Panc1 (cell line): Measurements from ENCODE around the gene MAP9. TPM values are rescaled to one million over a fixed set of nuclear protein-coding genes. Genes with fewer than 3 reads are reported as not detected.
"Not testable (repeated sequence)": the region's sequence is repeated elsewhere in the genome, so short reads cannot be mapped to it uniquely, and the experiment has no call there.

Experiments used
- ATAC-seq: fragments of 200-7000 bp; cut with Tn5 transposase; 2 replicates; pipeline ENCODE4 v1.9.1; 2020; ENCODE audit warnings: mild to moderate bottlenecking, moderate library complexity
- Bru-seq: library from RNA; stranded (reverse); fragments of 400-500 nt; gene quantifications from one replicate; lab custom pipeline; 2021; lab: Mats Ljungman, UMichigan
- BruChase-seq, 2 experiments: library from RNA; stranded (reverse); fragments of 400-500 nt; gene quantifications; one replicate each; lab custom pipeline; 2021; lab: Mats Ljungman, UMichigan
- BruUV-seq: library from RNA; stranded (reverse); fragments of 400-500 nt; replicated peaks from 2 replicates; lab custom pipeline; 2021; lab: Mats Ljungman, UMichigan
- CTCF ChIA-PET: fragments of 300-600 bp; sonication (Branson Sonifier 250); formaldehyde crosslinking; loops from one replicate; lab custom pipeline; 2022; ENCODE audit warnings: antibody characterized with exemption; lab: Charles Lee
- POLR2A ChIA-PET: fragments of 300-600 bp; sonication (Branson Sonifier 250); formaldehyde crosslinking; loops from one replicate; lab custom pipeline; 2022; ENCODE audit warnings: antibody characterized with exemption; lab: Charles Lee
- DNase-seq: peaks from one replicate; pipeline ENCODE4 v3.0.0-alpha.2; 2010; ENCODE audit warnings: low read depth, low spot score
- H3K27ac ChIP-seq: 2 replicates; pipeline ENCODE4 v1.5.1; 2011; ENCODE audit warnings: mild to moderate bottlenecking, low read length, inconsistent platforms
- H3K27me3 ChIP-seq: fragments of 200-500 bp; sonication (Bioruptor generic); 2 replicates; pipeline ENCODE4 v1.6.0; 2014; ENCODE audit warnings: low read length, inconsistent platforms; ENCODE audit not compliant: control insufficient read depth, insufficient read depth
- H3K36me3 ChIP-seq: fragments of 200-500 bp; sonication (Bioruptor generic); 2 replicates; pipeline ENCODE4 v1.5.1; 2014; ENCODE audit warnings: inconsistent platforms, mild to moderate bottlenecking, low read length, moderate library complexity; ENCODE audit not compliant: control insufficient read depth, insufficient read depth
- H3K4me1 ChIP-seq: 2 replicates; pipeline ENCODE4 v1.5.1; 2011; ENCODE audit warnings: inconsistent platforms, mild to moderate bottlenecking, low read length, moderate library complexity; ENCODE audit not compliant: control insufficient read depth, insufficient read depth
- H3K4me3 ChIP-seq, 2 experiments: 2 replicates each; pipeline ENCODE4 v1.5.1; 2011 to 2012; ENCODE audit warnings: low read depth in 2 of 2, low read length in 2 of 2, mild to moderate bottlenecking in 2 of 2, inconsistent platforms in 1 of 2, moderate library complexity in 1 of 2
- H3K9me3 ChIP-seq: fragments of 200-500 bp; sonication (Bioruptor generic); 2 replicates; pipeline ENCODE4 v1.5.1; 2014; ENCODE audit warnings: low read depth, mild to moderate bottlenecking, inconsistent platforms, low read length, moderate library complexity; ENCODE audit not compliant: control insufficient read depth, insufficient read depth
- POLR2AphosphoS5 ChIP-seq: IDR thresholded peaks from 2 replicates; pipeline ENCODE4 v1.6.1; 2012; ENCODE audit warnings: mild to moderate bottlenecking, low read depth, low read length, moderate library complexity
- SIN3A ChIP-seq: IDR thresholded peaks from 2 replicates; pipeline ENCODE4 v1.6.1; 2012; ENCODE audit warnings: low read depth, mild to moderate bottlenecking, low read length, moderate library complexity, borderline replicate concordance; ENCODE audit not compliant: insufficient read depth
- TCF7L2 ChIP-seq: IDR thresholded peaks from 2 replicates; pipeline ENCODE4 v1.6.1; 2011; ENCODE audit warnings: mild to moderate bottlenecking, low read depth, low read length, inconsistent platforms
- in situ Hi-C: cut with HindIII; loops from 2 replicates; pipeline ENCODE4 v1.10.0; 2016; ENCODE audit warnings: low sequenced_read_pairs, low pct_unique_long_range_greater_than_20kb
- intact Hi-C: fragments of 100-400 bp; cut with micrococcal nuclease; formaldehyde crosslinking; loops from one replicate; pipeline ENCODE4 v1.10.0; 2022; ENCODE audit not compliant: unreplicated experiment
- long read RNA-seq: library from polyadenylated mRNA; unstranded; transcript quantifications from one replicate; pipeline ENCODE4 v2.0.0, GENCODE V29; 2021; ENCODE audit not compliant: unreplicated experiment
- polyA plus RNA-seq: library from polyadenylated mRNA; unstranded; fragments of >200 nt; gene quantifications from one replicate; pipeline ENCODE4 v1.2.1, GENCODE V29; 2012; ENCODE audit warnings: missing spikeins; ENCODE audit not compliant: insufficient read length
- total RNA-seq: library from RNA; stranded (reverse); gene quantifications from one replicate; pipeline ENCODE4 v1.2.1, GENCODE V29; 2021; ENCODE audit not compliant: unreplicated experiment
- TF ChIP-seq, protein P1 (sequence below), 2 experiments: IDR thresholded peaks; 2 replicates each; pipeline ENCODE4 v1.6.1; 2011 to 2012; ENCODE audit warnings: low read depth in 2 of 2, control low read depth in 1 of 2, low read length in 1 of 2, mild to moderate bottlenecking in 1 of 2, moderate library complexity in 1 of 2; ENCODE audit not compliant: insufficient read depth in 1 of 2

MAP9 gene
- 9.8 TPM for total RNA-seq
- 4.1 TPM for polyA plus RNA-seq
- percentile 62 among the genes with signal in this experiment for Bru-seq, nascent RNA
- BruChase-seq, experiment 1, labeled RNA remaining after a 2-hour chase, result percentile 68 among the genes with signal in this experiment
- percentile 81 among the genes with signal in this experiment for BruChase-seq, experiment 2, labeled RNA remaining after a 6-hour chase
- long read RNA-seq, partial matches to known transcripts, result 3 of 11 reads
- long read RNA-seq, other reads (novel, unspliced or antisense), result 7 of 11 reads

DNA sequence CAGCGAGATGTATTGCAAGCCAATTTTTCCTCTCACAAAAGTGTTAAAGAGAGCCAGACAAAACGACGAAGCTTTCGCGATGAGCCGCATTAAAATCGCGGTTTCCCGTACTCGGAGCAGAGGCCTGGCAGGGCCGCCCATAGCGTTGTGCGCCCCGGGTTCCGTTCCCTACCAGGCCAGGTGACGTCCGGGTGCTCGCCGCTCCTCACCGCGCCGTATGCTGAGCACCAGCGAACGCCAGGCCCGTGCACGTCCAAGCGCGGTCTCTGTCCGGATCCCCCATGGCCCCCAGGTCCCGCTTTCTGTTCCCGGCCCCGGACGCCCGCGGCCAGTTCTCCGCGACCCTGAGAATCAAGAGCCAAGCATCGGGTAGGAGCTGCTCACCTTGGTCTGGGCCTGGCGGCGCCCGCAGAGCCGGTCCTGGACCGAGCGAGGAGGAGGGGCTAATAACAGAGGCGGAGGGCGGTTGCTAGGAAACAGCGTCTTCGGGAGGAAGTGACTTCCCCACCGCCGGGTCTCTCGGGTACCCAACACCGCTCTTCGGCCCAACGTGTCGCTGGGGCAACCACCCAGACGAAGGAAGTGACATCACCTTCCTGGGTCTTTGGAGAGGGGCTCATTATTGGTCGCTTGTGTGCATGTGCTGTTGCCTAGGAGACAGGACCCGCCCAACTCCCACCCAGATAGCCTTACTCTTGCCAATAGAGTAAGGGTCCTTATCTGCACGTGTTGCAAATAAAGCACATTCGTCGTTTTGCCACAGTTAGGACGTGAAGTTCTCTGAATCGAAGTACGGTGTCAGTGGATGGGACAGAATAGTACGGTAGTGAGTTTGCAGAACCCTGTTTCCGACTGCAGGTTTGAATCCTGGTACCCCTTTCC is at the start of gene MAP9:
Gene MAP9, minus strand, starts transcription at position 579 of the 882 bp plus-strand sequence. CDS start 1,115 bp downstream, outside the sequence.
- ChIA-PET CTCF (interaction anchor here (0.6 to 0.7 kb wide), 2 partner anchors 248 to 291 kb away, joined by 3 read pairs; no protein-coding TSS in a partner anchor), POLR2A (no interaction called here)
- no TSS peak for BruUV-seq
- intact Hi-C loops, result no loop called here
- in situ Hi-C loops, result no loop called here
- TF ChIP-seq SIN3A (0 out of 2 replicates have a peak, but pooled peaks have one; percentile 15), TCF7L2 (no peak)
- H3K4me1 ChIP-seq, result no peaks in the 10 kb centered on the region; the same call in 1 of the 2 replicates
- no peaks in the 10 kb centered on the region for H3K36me3 ChIP-seq
- peak within 1 kb of the TSS; percentile 77 for H3K27ac ChIP-seq
- no peaks in the 10 kb centered on the region for H3K27me3 ChIP-seq
- H3K9me3 ChIP-seq, result no peaks in the 10 kb centered on the region
- peak within 1 kb of the TSS; percentile 68 to 89 for H3K4me3 ChIP-seq
- DNase-seq, result peak; percentile 88
- peak; percentile 99 for ATAC-seq

DNA sequence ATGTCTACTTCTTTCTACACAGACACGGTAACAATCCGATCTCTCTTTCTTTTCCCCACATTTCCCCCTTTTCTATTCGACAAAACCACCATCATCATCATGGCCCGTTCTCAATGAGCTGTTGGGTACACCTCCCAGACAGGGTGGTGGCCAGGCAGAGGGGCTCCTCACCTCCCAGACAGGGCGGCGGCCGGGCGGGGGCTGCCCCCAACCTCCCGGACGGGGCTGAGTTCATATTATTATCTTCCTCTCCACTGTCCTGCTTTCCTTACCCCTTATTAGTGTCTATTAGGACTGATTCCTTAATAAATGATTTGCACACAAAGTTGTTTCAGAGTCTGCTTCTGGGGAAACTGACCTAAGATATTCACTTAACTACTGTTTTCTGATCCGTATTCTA is 48.0 kb upstream of the MAP9 start:
- H3K27me3 ChIP-seq, H3K9me3 ChIP-seq, H3K4me1 ChIP-seq, POLR2A ChIA-PET, ATAC-seq, H3K36me3 ChIP-seq, H3K4me3 ChIP-seq, BruUV-seq, H3K27ac ChIP-seq, CTCF ChIA-PET, intact Hi-C loops, DNase-seq, in situ Hi-C loops: not testable (repeated sequence)

DNA sequence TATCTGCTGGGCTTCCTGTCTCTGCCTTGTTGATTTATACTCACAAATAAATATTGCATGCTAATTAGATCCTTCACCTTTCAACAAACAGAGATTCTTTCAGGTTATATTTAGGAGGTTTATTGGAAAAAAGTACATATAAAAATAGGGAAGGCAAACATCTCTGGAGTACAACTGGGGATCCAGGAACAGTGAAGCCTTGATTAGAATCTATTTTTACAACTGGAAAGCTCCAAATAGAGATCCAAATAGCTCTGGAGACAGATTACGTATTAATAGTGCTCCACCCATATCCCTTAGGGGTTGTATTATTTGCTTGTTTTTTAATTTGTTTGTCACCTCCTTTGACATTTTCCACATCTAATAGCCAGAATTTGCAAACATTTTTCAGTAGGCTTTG is 46.9 kb upstream of the MAP9 start:
- no peaks in the 10 kb centered on the region for H3K9me3 ChIP-seq
- ChIA-PET CTCF (no interaction called here), POLR2A (no interaction called here)
- H3K27me3 ChIP-seq, result no peaks in the 10 kb centered on the region
- intact Hi-C loops (no loop called here), in situ Hi-C loops (no loop called here)
- TF ChIP-seq, protein P1, sequence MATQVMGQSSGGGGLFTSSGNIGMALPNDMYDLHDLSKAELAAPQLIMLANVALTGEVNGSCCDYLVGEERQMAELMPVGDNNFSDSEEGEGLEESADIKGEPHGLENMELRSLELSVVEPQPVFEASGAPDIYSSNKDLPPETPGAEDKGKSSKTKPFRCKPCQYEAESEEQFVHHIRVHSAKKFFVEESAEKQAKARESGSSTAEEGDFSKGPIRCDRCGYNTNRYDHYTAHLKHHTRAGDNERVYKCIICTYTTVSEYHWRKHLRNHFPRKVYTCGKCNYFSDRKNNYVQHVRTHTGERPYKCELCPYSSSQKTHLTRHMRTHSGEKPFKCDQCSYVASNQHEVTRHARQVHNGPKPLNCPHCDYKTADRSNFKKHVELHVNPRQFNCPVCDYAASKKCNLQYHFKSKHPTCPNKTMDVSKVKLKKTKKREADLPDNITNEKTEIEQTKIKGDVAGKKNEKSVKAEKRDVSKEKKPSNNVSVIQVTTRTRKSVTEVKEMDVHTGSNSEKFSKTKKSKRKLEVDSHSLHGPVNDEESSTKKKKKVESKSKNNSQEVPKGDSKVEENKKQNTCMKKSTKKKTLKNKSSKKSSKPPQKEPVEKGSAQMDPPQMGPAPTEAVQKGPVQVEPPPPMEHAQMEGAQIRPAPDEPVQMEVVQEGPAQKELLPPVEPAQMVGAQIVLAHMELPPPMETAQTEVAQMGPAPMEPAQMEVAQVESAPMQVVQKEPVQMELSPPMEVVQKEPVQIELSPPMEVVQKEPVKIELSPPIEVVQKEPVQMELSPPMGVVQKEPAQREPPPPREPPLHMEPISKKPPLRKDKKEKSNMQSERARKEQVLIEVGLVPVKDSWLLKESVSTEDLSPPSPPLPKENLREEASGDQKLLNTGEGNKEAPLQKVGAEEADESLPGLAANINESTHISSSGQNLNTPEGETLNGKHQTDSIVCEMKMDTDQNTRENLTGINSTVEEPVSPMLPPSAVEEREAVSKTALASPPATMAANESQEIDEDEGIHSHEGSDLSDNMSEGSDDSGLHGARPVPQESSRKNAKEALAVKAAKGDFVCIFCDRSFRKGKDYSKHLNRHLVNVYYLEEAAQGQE (IDR thresholded peaks at IDR 0.05; ENCODE audit: insufficient read depth in 1 of 2, low read depth in 2 of 2, low read length in 1 of 2), result no peak
- TF ChIP-seq SIN3A (no peak), POLR2AphosphoS5 (no peak), TCF7L2 (no peak)
- DNase-seq, result no peak
- H3K4me3 ChIP-seq, result no peak overlapping the region
- H3K27ac ChIP-seq, result no peak overlapping the region
- no peaks in the 10 kb centered on the region for H3K4me1 ChIP-seq
- no peaks in the 10 kb centered on the region for H3K36me3 ChIP-seq
- ATAC-seq, result no peak
- no TSS peak for BruUV-seq
